GM21526 (cell line): ENCODE measurements around the gene TENT4B.

ENCODE experiments used
- ATAC-seq: cut with Tn5 transposase; IDR thresholded peaks from one replicate; pipeline ENCODE4 v1.9.1; 2021; ENCODE audit warnings: moderate library complexity; ENCODE audit not compliant: unreplicated experiment, low FRiP score

The TENT4B gene

GRCh38 chr16:50192386-50193050 is 39.4 kb downstream of the TENT4B start:
- no peak for ATAC-seq

GRCh38 chr16:50193594-50193993 is 40.5 kb downstream of the TENT4B start:
- ATAC-seq, result no peak

GRCh38 chr16:50195276-50195675 is 42.2 kb downstream of the TENT4B start:
- ATAC-seq, result no peak

GRCh38 chr16:50195756-50196155 is 42.6 kb downstream of the TENT4B start:
- ATAC-seq, result no peak

GRCh38 chr16:50197582-50197981 is 44.5 kb downstream of the TENT4B start:
- no peak for ATAC-seq

GRCh38 chr16:50198802-50199403 is 45.8 kb downstream of the TENT4B start:
- ATAC-seq, result no peak

- no peak for ATAC-seq
Observed at GRCh38 chr16:50201787-50202186, 48.7 kb downstream of the TENT4B start.

- no peak for ATAC-seq
Observed at GRCh38 chr16:50202926-50203624, 50.0 kb downstream of the TENT4B start.

GRCh38 chr16:50203681-50204080 is 50.6 kb downstream of the TENT4B start:
- ATAC-seq, result no peak

GRCh38 chr16:50204453-50205108 is 51.5 kb downstream of the TENT4B start:
- no peak for ATAC-seq

- ATAC-seq, result no peak
Observed at GRCh38 chr16:50207652-50208051, 54.5 kb downstream of the TENT4B start.

- no peak for ATAC-seq
Observed at GRCh38 chr16:50208460-50208931, 55.4 kb downstream of the TENT4B start.

- ATAC-seq, result no peak
Observed at GRCh38 chr16:50209546-50210265, 56.6 kb downstream of the TENT4B start.

- peak; percentile 82 for ATAC-seq
Observed at GRCh38 chr16:50210266-50211038, 57.3 kb downstream of the TENT4B start.

GRCh38 chr16:50213939-50214519 is 60.9 kb downstream of the TENT4B start:
- ATAC-seq, result no peak

- no peak for ATAC-seq
Observed at GRCh38 chr16:50215680-50216079, 62.6 kb downstream of the TENT4B start.

GRCh38 chr16:50216231-50216630 is 63.1 kb downstream of the TENT4B start:
- no peak for ATAC-seq

GRCh38 chr16:50219402-50219975 is 66.4 kb downstream of the TENT4B start:
- ATAC-seq, result no peak

- no peak for ATAC-seq
Observed at GRCh38 chr16:50224286-50224685, 71.2 kb downstream of the TENT4B start.
